ENCODE measurements around the gene THAP8.
"Not testable (repeated sequence)": the region's sequence is repeated elsewhere in the genome, so short reads cannot be mapped to it uniquely, and the experiment has no call there.

Gene THAP8

DNA sequence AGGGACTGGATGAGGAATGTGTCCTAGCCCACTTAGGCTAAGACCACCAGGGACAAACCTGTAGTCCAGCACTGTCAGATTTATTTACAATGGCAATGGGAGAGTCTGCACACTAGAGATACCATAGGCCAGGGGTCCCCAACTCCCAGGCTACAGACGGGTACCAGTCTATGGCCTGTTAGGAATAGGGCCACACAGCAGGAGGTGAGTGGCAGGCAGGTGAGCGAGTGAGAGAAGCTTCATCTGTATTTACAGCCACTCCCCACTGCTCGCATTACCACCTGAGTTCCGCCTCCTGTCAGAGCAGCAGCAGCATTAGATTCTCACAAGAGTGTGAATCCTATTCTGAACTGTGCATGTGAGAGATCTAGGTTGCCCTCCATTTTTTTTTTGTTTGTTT is 2.4 kb downstream of the THAP8 start:
- H3K9ac ChIP-seq (ENCODE audit: low read depth in 1 of 2, low read length in 2 of 2) = no peak overlapping the region
- no peak overlapping the region for H3K4me3 ChIP-seq (ENCODE audit: low read length in 2 of 2)
- no peak overlapping the region for H3K27ac ChIP-seq (ENCODE audit: low read depth in 2 of 2, low read length in 2 of 2)
- peaks cover 6 to 12% of the 10 kb centered on the region in 2 donors for H3K4me1 ChIP-seq (ENCODE audit: control insufficient read depth in 2 of 2, insufficient read depth in 2 of 2, low read length in 2 of 2)
- H3K36me3 ChIP-seq (ENCODE audit: control insufficient read depth in 2 of 2, insufficient read depth in 2 of 2, low read length in 2 of 2) = no peaks in the 10 kb centered on the region
- H3K27me3 ChIP-seq (ENCODE audit: control insufficient read depth in 2 of 2, insufficient read depth in 2 of 2, low read length in 2 of 2) = no peaks in the 10 kb centered on the region
- H3K9me3 ChIP-seq (ENCODE audit: control insufficient read depth in 2 of 2, low read length in 2 of 2) = no peaks in the 10 kb centered on the region

DNA sequence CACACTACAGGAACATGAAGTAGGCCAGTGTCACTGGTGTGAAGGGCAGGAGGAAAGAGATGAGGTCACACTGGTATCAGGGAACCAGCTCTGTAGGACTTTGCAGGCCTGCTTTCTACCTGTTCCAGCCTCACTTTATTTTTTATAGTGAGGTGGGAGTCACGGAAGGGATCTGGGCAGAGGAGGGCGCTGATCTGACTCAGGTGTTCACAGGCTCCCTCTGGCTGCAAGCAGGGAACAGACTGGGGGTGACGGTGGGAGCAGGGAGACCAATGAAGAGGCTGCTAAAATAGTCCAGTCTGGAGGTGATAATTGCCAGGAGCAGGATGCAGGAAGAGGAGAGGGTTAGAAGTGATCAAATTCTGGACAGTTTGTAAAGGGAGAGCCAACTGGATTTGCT is 2.8 kb downstream of the THAP8 start:
- Histone ChIP-seq H3K4me1 (ENCODE audit: control insufficient read depth in 2 of 2, insufficient read depth in 2 of 2, low read length in 2 of 2) (peaks cover 6 to 12% of the 10 kb centered on the region in 2 donors), H3K4me3 (ENCODE audit: low read length in 2 of 2) (no peak overlapping the region), H3K27ac (ENCODE audit: low read depth in 2 of 2, low read length in 2 of 2) (no peak overlapping the region), H3K9me3 (ENCODE audit: control insufficient read depth in 2 of 2, low read length in 2 of 2) (no peaks in the 10 kb centered on the region), H3K9ac (ENCODE audit: low read depth in 1 of 2, low read length in 2 of 2) (no peak overlapping the region), H3K36me3 (ENCODE audit: control insufficient read depth in 2 of 2, insufficient read depth in 2 of 2, low read length in 2 of 2) (no peaks in the 10 kb centered on the region), H3K27me3 (ENCODE audit: control insufficient read depth in 2 of 2, insufficient read depth in 2 of 2, low read length in 2 of 2) (no peaks in the 10 kb centered on the region)

DNA sequence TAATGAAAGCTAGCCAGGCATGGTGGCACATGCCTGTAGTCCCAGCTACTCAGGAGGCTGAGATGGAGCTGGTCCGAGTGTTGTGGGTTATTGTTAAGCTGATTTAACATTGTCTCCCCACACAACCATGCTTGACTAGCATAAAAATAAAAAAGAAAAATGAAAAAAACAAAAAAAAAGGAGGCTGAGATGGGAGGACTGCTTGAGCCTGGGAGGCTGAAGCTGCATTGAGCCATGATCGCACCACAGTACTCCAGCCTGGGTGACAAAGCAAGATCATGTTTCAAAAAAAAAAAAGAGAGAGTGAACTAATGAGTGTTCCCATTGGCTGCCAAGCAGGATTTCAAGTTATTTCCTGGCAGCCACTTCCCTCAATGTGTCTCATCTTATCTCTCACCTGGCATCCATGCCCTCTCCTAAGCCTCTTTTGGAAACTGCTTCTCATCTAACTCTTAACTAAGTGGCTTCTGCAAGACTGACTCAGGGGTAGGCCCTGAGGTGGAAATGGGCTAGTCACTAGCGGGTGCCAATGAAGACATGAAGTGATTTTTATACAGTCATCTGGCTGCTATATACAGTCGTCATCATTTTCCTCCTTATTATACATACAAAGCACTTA is 4.9 kb downstream of the THAP8 start:
- H3K36me3 ChIP-seq (ENCODE audit: control insufficient read depth in 2 of 2, insufficient read depth in 2 of 2, low read length in 2 of 2) = no peaks in the 10 kb centered on the region
- no peak overlapping the region for H3K4me3 ChIP-seq (ENCODE audit: low read length in 2 of 2)
- H3K27ac ChIP-seq (ENCODE audit: low read depth in 2 of 2, low read length in 2 of 2) = no peak overlapping the region
- peaks cover 3 to 4% of the 10 kb centered on the region in 2 donors for H3K4me1 ChIP-seq (ENCODE audit: control insufficient read depth in 2 of 2, insufficient read depth in 2 of 2, low read length in 2 of 2)
- H3K9me3 ChIP-seq (ENCODE audit: control insufficient read depth in 2 of 2, low read length in 2 of 2) = no peaks in the 10 kb centered on the region
- H3K27me3 ChIP-seq (ENCODE audit: control insufficient read depth in 2 of 2, insufficient read depth in 2 of 2, low read length in 2 of 2) = no peaks in the 10 kb centered on the region
- H3K9ac ChIP-seq (ENCODE audit: low read depth in 1 of 2, low read length in 2 of 2) = no peak overlapping the region

DNA sequence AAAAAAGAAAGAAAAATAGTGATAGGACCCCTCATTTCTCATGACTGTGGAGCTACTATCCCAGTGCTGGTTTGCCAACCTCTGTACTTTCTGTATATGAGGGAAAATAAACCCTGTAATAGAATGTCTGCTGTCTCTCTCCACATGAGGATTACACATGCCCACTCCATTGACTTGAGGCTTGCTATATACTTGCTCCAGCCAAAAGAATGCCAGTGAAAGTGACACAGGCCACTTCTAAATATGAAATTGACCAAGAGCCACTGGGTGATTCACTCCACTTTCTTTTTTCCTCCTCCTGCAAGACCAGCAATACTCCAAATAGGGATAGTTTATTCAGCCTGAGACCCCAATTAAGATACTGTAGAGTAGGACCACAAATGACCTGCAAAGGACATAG is 6.2 kb downstream of the THAP8 start:
- Histone ChIP-seq H3K4me3 (ENCODE audit: low read length in 2 of 2) (no peak overlapping the region), H3K27ac (ENCODE audit: low read depth in 2 of 2, low read length in 2 of 2) (no peak overlapping the region), H3K9ac (ENCODE audit: low read depth in 1 of 2, low read length in 2 of 2) (no peak overlapping the region)

DNA sequence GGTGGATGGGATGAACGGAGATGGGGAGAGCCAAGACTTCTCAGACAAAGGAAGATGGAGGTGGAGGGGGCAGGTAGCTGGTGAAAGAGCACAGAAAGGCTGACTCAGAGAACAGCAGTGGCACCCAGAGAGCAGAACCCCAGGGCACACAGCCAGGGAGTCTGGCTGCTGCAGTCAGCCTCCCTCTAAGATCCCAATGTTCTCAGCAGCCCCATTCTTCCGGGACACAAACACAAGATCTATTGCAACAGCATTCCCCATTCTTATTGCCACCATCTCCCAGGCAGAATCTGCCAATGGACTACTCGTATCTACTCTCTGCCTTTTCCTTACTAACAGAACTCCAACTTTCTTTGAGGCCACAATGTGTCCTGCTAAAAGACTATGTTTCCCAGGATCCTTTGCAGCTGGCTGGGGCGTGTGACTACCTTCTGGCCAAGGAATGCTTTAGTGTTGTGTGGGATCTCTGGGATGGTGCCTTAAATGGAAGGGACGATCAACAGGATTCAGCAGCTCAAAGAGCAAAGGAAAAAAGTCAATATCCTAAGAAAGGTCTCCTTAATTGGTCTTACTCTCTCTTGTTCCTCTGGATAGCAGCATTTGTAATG is 7.5 kb downstream of the THAP8 start:
- Histone ChIP-seq H3K4me3 (ENCODE audit: low read length in 2 of 2) (no peak overlapping the region), H3K4me1 (ENCODE audit: control insufficient read depth in 2 of 2, insufficient read depth in 2 of 2, low read length in 2 of 2) (no peaks in the 10 kb centered on the region), H3K9me3 (ENCODE audit: control insufficient read depth in 2 of 2, low read length in 2 of 2) (no peaks in the 10 kb centered on the region), H3K27ac (ENCODE audit: low read depth in 2 of 2, low read length in 2 of 2) (no peak overlapping the region), H3K9ac (ENCODE audit: low read depth in 1 of 2, low read length in 2 of 2) (no peak overlapping the region), H3K36me3 (ENCODE audit: control insufficient read depth in 2 of 2, insufficient read depth in 2 of 2, low read length in 2 of 2) (no peaks in the 10 kb centered on the region), H3K27me3 (ENCODE audit: control insufficient read depth in 2 of 2, insufficient read depth in 2 of 2, low read length in 2 of 2) (no peaks in the 10 kb centered on the region)

More for the DNA sequence above, 6.2 kb downstream of the THAP8 start:
- Histone ChIP-seq H3K27me3 (ENCODE audit: control insufficient read depth in 2 of 2, insufficient read depth in 2 of 2, low read length in 2 of 2) (no peaks in the 10 kb centered on the region), H3K9me3 (ENCODE audit: control insufficient read depth in 2 of 2, low read length in 2 of 2) (no peaks in the 10 kb centered on the region), H3K36me3 (ENCODE audit: control insufficient read depth in 2 of 2, insufficient read depth in 2 of 2, low read length in 2 of 2) (no peaks in the 10 kb centered on the region), H3K4me1 (ENCODE audit: control insufficient read depth in 2 of 2, insufficient read depth in 2 of 2, low read length in 2 of 2) (peaks cover 0 to under 1% of the 10 kb centered on the region in 2 donors)

DNA sequence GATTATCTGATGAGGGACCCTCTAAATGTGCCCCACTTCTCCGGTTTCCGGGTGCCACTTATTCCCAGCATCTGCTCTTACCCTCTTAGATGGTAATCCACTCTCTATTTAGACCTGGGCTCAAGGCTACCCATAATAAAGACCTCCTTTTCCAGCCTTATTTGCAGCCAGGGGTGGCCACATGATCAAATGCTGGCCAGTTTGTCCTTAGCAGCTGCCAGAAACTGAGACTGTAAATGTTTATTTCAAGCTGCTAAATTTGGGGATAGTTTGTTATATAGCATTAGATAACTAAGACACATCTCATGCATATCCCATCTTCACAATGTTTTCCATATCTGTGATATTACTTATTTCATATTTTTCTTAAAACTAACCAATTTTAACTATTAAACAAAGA is 10.1 kb downstream of the THAP8 start:
- no peak overlapping the region for H3K27ac ChIP-seq (ENCODE audit: low read depth in 2 of 2, low read length in 2 of 2)
- no peaks in the 10 kb centered on the region for H3K27me3 ChIP-seq (ENCODE audit: control insufficient read depth in 2 of 2, insufficient read depth in 2 of 2, low read length in 2 of 2)
- H3K4me3 ChIP-seq (ENCODE audit: low read length in 2 of 2) = no peak overlapping the region
- no peaks in the 10 kb centered on the region for H3K9me3 ChIP-seq (ENCODE audit: control insufficient read depth in 2 of 2, low read length in 2 of 2)
- H3K36me3 ChIP-seq (ENCODE audit: control insufficient read depth in 2 of 2, insufficient read depth in 2 of 2, low read length in 2 of 2) = no peaks in the 10 kb centered on the region
- no peak overlapping the region for H3K9ac ChIP-seq (ENCODE audit: low read depth in 1 of 2, low read length in 2 of 2)
- H3K4me1 ChIP-seq (ENCODE audit: control insufficient read depth in 2 of 2, insufficient read depth in 2 of 2, low read length in 2 of 2) = no peaks in the 10 kb centered on the region

DNA sequence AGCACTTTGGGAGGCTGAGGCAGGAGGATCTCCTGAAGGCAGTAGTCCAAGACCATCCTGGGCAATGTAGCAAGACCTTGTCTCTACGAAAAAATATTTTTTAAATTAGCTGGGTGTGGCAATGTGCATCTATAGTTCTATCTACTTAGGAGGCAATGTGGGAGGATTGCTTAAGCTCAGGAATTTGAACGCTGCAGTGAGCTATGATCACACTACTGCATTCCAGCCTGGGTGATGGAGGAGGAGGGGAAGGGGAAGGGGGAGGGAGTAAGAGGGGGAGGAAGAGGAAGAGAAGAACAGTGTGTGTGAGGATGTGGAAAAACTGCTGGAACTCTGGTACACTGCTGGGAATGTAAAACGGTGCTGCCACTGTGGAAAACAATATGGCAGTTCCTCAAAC is 12.3 kb downstream of the THAP8 start:
- Histone ChIP-seq H3K27ac (ENCODE audit: low read depth in 2 of 2, low read length in 2 of 2) (no peak overlapping the region), H3K36me3 (ENCODE audit: control insufficient read depth in 2 of 2, insufficient read depth in 2 of 2, low read length in 2 of 2) (no peaks in the 10 kb centered on the region), H3K4me3 (ENCODE audit: low read length in 2 of 2) (no peak overlapping the region), H3K27me3 (ENCODE audit: control insufficient read depth in 2 of 2, insufficient read depth in 2 of 2, low read length in 2 of 2) (no peaks in the 10 kb centered on the region), H3K4me1 (ENCODE audit: control insufficient read depth in 2 of 2, insufficient read depth in 2 of 2, low read length in 2 of 2) (no peaks in the 10 kb centered on the region), H3K9ac (ENCODE audit: low read depth in 1 of 2, low read length in 2 of 2) (no peak overlapping the region), H3K9me3 (ENCODE audit: control insufficient read depth in 2 of 2, low read length in 2 of 2) (no peaks in the 10 kb centered on the region)

DNA sequence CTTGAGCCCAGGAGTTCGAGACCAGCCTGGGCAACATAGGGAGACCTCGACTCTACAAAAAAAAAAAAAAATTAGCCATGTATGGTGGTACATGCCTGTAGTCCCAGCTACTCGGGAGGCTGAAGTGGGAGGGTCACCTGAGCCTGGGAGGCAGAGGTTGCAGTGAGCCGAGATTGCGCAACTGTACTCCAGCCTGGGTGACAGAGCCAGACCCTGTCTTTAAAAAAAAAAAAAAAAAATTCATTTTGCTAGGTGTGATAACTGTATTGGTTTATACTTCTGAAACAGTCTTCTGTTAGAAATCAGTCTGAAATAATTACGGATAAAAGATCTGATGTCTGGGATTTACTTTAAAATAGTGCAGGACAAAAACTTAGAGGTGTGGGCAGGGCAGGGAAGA is 13.0 kb downstream of the THAP8 start:
- H3K4me1 ChIP-seq (ENCODE audit: control insufficient read depth in 2 of 2, insufficient read depth in 2 of 2, low read length in 2 of 2); H3K36me3 ChIP-seq (ENCODE audit: control insufficient read depth in 2 of 2, insufficient read depth in 2 of 2, low read length in 2 of 2); H3K4me3 ChIP-seq (ENCODE audit: low read length in 2 of 2); H3K27ac ChIP-seq (ENCODE audit: low read depth in 2 of 2, low read length in 2 of 2); H3K9ac ChIP-seq (ENCODE audit: low read depth in 1 of 2, low read length in 2 of 2); H3K9me3 ChIP-seq (ENCODE audit: control insufficient read depth in 2 of 2, low read length in 2 of 2); H3K27me3 ChIP-seq (ENCODE audit: control insufficient read depth in 2 of 2, insufficient read depth in 2 of 2, low read length in 2 of 2): not testable (repeated sequence)

DNA sequence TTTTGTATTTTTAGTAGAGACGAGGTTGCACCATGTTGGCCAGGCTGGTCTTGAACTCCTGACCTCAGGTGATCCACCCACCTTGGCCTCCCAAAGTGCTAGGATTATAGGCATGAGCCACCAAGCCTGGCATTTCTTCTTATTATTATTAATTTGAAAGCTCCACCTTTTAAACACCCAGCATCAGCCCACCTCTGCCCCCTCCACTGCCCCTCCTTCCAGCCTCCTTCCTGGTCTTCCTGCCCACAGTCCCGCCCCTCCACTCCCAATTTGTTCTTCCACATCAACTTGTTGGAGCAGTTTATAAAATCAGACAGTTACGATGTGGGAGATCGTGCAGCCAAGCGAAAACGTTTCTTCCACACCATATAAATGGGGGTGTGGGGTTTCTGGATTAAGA is 13.6 kb downstream of the THAP8 start:
- H3K4me3 ChIP-seq (ENCODE audit: low read length in 2 of 2) = no peak overlapping the region
- H3K4me1 ChIP-seq (ENCODE audit: control insufficient read depth in 2 of 2, insufficient read depth in 2 of 2, low read length in 2 of 2) = no peaks in the 10 kb centered on the region
- H3K27me3 ChIP-seq (ENCODE audit: control insufficient read depth in 2 of 2, insufficient read depth in 2 of 2, low read length in 2 of 2) = no peaks in the 10 kb centered on the region
- H3K27ac ChIP-seq (ENCODE audit: low read depth in 2 of 2, low read length in 2 of 2) = no peak overlapping the region
- no peak overlapping the region for H3K9ac ChIP-seq (ENCODE audit: low read depth in 1 of 2, low read length in 2 of 2)
- no peaks in the 10 kb centered on the region for H3K36me3 ChIP-seq (ENCODE audit: control insufficient read depth in 2 of 2, insufficient read depth in 2 of 2, low read length in 2 of 2)
- no peaks in the 10 kb centered on the region for H3K9me3 ChIP-seq (ENCODE audit: control insufficient read depth in 2 of 2, low read length in 2 of 2)

DNA sequence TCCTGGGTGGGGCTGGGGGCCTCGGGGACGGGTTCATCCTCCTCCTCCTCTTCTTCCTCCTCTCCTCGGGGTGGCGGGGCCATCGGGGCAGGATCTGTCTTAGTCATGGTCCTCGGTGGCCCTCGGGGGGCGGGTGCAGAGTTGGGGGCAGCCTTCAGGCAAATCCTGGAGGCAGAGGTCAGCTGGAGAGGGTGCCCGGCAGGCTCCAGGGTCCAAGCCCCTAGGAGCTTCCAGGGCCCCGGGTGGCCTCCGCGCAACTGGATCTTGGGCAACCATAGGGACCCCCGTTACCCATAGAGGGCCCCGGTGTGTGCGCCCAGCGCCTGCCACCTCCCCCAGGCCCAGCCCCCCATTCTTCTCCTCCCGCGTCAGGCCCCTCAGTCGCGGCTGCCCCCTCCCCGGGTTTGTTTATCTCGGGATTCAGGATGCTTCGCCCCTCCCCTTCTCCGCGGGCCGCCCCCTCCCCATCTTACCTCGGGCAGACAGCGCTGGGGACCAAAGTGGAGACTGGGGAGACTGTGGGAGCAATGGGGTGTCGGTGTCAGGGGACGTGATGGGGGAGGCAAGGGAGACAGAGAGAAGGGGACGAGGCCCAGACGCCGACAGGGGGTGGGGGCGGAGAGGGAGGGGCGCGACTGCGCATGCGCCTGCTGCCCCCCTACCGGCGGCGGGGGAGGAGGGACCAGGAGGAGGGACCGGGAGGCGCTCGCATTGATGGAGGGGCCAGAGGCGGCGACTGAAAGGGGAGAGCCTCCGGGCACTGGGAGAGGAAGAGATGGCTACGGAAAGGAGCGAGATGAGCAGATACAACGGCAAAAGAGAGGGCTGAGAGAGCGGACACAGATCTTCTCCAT is 21.6 kb downstream of the THAP8 start, which contains the start of gene CLIP3:
Gene CLIP3, minus strand, starts transcription at position 623 of the 854 bp plus-strand sequence. Its CDS starts 516 bp downstream, at position 107.
- Histone ChIP-seq H3K27ac (ENCODE audit: low read depth in 2 of 2, low read length in 2 of 2) (peak within 1 kb of the TSS in 1 of 2 donors; percentile 23), H3K9ac (ENCODE audit: low read depth in 1 of 2, low read length in 2 of 2) (no peak within 1 kb of the TSS), H3K36me3 (ENCODE audit: control insufficient read depth in 2 of 2, insufficient read depth in 2 of 2, low read length in 2 of 2) (peaks cover 0 to 4% of the 10 kb centered on the region in 2 donors), H3K4me3 (ENCODE audit: low read length in 2 of 2) (peak within 1 kb of the TSS; percentile 54 to 63), H3K27me3 (ENCODE audit: control insufficient read depth in 2 of 2, insufficient read depth in 2 of 2, low read length in 2 of 2) (no peaks in the 10 kb centered on the region), H3K4me1 (ENCODE audit: control insufficient read depth in 2 of 2, insufficient read depth in 2 of 2, low read length in 2 of 2) (no peaks in the 10 kb centered on the region), H3K9me3 (ENCODE audit: control insufficient read depth in 2 of 2, low read length in 2 of 2) (no peaks in the 10 kb centered on the region)

Data from mucosa of rectum (tissue), 2 donors.